ENCODE results near the gene KRTAP10-2.
"Not testable (repeated sequence)": the region's sequence is repeated elsewhere in the genome, so short reads cannot be mapped to it uniquely, and the experiment has no call there.

Gene KRTAP10-2

DNA sequence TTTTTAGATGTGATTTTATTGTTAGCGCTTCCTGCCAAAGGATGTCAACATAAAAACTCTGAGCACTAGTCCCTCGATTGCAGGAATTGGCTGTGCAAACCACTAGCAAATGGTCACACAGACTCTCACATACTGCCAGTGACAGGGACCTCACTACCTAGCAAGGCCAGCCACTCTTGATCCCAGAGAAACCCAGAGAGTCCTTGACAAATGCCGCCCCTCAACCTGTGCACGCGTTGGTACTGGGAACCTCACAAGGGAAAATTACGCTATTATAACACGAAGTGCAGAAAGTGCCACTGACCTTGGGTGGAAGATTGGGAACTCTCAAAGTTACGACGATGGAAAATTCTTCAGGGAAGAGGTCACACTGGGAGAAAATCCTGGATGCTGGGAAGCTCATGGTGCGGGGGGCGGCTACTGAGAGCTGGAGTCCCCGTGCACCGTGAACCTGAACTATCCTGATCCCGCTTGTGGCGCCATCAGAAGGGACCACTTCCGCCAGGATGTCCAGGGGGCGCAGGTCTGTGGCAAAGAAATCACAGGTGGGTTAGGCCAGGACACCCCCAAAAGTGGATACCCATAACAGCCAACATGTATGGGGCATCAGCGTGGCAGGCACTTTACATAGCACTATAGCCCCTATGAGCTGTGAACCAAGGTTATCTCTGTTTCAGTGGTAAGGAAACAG is 16.3 kb upstream of the KRTAP10-2 start:
- no peak for TF ChIP-seq JUND (IDR thresholded peaks at IDR 0.05; ENCODE audit: low read depth)
- no peak for DNase-seq (ENCODE audit: low read depth in 1 of 2, low spot score in 1 of 2)
- in situ Hi-C loops (cut with HindIII; ENCODE audit: low pct_unique_long_range_greater_than_20kb, low sequenced_read_pairs) = no loop called here

DNA sequence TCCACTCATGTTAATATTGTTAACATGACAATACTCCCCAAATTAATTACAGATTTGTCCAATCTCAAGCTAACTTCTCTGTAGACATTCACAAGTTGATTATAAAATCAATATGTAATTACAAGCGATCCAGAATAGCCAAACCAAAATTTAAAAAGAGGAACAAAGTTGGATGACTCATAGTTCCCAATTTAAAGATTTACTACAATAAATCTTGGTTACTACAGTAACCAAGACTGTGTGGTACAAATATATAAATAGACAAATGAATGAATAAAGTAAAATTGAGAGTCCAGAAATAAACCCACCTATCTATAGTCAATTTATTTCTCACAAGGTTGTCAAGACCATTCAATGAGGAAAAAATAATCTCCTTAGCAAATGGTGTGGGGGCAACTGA is 15.1 kb upstream of the KRTAP10-2 start:
- TF ChIP-seq JUND (IDR thresholded peaks at IDR 0.05; ENCODE audit: low read depth) = no peak
- DNase-seq (ENCODE audit: low read depth in 1 of 2, low spot score in 1 of 2) = no peak
- in situ Hi-C loops (cut with HindIII; ENCODE audit: low pct_unique_long_range_greater_than_20kb, low sequenced_read_pairs) = no loop called here

DNA sequence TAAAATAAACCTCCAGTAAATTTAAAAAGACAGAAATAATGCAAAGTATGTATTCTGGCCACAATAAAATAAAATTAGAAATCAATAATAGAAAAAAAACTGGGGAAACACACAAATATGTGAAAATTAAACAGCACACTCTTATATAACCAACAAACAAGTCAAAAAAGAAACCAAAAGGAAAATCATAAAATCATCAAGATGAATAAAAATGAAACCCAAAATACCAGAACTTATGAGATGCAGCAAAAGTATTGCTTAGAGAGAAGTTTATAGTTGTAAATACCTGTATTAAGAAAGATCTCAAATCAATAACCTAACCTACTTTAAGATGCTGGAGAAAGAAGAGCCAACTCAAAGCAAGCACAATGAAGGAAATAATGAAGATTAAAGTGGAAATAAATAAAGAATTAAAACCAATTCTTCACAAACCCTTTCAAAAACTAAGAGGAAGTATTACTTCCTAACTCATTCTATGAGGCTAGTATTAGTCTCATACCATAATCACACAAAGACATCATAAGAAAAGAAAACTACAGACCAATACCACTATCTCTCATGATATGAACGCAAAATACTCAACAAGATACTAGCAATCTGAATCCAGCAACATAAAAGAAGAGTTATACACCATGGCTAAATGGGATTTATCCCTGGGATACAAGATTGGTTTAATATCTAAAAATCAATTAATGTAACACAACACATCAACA is 13.7 kb upstream of the KRTAP10-2 start:
- TF ChIP-seq JUND (IDR thresholded peaks at IDR 0.05; ENCODE audit: low read depth) = no peak
- in situ Hi-C loops (cut with HindIII; ENCODE audit: low pct_unique_long_range_greater_than_20kb, low sequenced_read_pairs) = no loop called here
- DNase-seq (ENCODE audit: low read depth in 1 of 2, low spot score in 1 of 2) = no peak

DNA sequence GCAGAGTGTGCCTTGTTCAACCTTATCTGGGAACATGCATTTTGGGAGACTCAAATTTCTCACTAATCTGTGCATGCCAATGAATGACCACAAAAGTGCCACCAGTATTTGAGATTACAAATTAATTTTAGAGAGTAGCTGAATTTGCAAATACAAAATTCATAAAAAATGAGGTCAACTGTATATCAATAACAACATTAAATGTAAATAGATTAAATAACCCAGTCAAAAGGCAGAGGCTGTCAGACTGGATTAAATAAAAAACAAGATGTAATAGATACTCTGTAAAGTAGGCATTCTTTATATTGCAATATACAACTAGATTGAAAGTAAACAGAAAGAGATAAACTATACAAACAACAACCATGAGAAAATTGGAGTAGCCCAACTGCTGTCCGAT is 12.8 kb upstream of the KRTAP10-2 start:
- no peak for TF ChIP-seq JUND (IDR thresholded peaks at IDR 0.05; ENCODE audit: low read depth)
- DNase-seq (ENCODE audit: low read depth in 1 of 2, low spot score in 1 of 2) = no peak
- in situ Hi-C loops (cut with HindIII; ENCODE audit: low pct_unique_long_range_greater_than_20kb, low sequenced_read_pairs) = no loop called here

DNA sequence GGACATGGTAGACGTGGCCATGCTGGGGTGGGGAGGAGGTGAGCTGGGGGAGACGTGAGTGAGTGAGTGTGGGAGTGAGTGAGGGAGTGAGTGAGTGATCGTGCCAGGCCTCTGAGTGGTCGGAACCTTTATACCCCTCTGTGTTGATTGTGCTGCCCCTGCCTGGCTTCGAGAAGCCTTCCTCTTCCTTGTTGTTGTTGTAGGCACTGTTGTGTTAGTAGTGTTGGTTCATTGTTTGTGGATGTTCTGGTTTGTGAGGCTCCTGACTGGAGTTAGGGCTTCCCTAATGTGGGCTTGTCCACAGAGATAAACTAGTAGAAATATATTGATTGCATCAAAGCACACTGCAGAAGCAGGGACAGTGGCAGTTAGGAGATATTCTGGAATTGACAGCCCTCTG is 7.4 kb upstream of the KRTAP10-2 start, which contains the start of gene KRTAP10-3:
Gene KRTAP10-3 (minus strand): TSS at position 101 of the 400 bp plus-strand sequence. CDS start 80 bp downstream, at position 21.
- in situ Hi-C loops (cut with HindIII; ENCODE audit: low pct_unique_long_range_greater_than_20kb, low sequenced_read_pairs) = no loop called here
- TF ChIP-seq JUND (IDR thresholded peaks at IDR 0.05; ENCODE audit: low read depth) = no peak
- no peak for DNase-seq (ENCODE audit: low read depth in 1 of 2, low spot score in 1 of 2)

DNA sequence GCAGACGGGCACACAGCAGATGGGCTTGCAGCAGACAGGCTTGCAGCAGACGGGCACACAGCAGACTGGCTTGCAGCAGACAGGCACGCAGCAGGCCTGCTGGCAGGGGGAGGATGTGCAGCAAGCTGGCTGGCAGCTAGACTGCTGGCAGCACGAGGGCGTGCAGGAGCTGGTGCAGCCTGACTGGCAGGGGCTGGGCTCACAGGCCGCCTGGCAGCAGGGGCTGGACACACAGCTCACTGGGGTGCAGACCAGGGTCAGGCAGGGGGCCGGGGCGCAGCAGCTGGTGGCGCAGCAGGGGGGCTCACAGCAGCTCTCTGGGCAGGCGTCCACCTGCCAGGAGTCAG is 7.0 kb upstream of the KRTAP10-2 start:
- in situ Hi-C loops (cut with HindIII; ENCODE audit: low pct_unique_long_range_greater_than_20kb, low sequenced_read_pairs) = not testable (repeated sequence)

DNA sequence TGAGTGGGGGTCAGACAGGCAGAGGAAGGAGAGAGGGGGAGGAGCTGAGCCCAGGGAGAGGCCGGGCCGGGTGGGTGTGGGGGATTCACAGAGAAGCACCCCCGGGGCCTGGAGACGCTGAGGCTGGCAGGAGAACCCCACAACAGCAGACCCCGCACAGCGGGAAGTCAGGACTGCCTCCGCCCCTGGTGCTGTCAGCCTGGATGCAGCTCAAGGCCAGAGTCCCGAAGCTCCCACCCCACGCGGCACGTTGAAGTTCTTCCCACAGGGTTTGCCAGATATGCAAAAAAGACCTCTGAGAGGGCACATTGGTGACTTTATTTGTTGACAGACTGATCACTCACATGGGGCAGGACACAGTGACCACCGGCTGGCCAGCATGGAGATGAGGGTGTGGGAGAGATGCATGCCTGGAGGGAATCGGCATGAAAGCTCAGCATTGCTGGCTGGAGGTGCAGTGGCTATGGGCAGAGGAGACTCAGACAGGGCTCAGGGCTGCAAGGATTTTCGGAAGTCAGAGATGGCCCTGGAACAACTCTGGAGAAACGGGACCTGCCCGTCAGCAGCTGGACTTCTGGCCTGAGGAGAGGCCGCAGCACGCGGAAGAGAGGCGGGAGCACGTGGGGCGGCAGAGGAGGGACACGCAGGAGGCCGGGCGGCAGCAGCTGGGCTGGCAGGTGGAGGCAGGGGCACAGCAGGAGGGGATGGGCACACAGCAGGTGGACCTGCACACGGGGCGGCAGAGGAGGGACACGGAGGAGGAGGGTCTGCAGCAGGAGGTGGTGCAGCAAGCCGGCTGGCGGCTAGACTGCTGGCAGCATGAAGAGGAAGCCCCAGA is 6.4 kb upstream of the KRTAP10-2 start:
- TF ChIP-seq JUND (IDR thresholded peaks at IDR 0.05; ENCODE audit: low read depth) = no peak
- in situ Hi-C loops (cut with HindIII; ENCODE audit: low pct_unique_long_range_greater_than_20kb, low sequenced_read_pairs) = no loop called here
- no peak for DNase-seq (ENCODE audit: low read depth in 1 of 2, low spot score in 1 of 2)

More for the DNA sequence above, 7.0 kb upstream of the KRTAP10-2 start:
- not testable (repeated sequence) for DNase-seq (ENCODE audit: low read depth in 1 of 2, low spot score in 1 of 2)

DNA sequence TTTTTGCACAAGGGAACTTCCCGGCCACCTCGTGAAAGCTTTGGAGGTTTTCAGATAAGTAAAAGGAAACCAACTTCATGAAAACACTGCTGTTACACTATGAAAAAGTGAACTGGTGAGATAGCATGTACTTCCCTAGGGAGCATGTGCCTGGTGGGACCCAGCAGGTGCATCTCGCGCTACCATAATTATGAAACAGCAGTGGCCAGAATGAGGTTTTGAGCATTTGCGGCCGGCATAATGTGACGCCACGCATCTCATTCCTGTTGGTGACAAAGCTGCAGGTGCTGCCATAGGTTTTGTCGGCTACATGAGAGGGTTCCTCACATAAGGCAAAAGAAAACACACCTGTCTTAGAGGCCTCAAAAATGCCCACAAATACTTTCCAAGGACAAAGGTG is 5.6 kb upstream of the KRTAP10-2 start:
- TF ChIP-seq JUND (IDR thresholded peaks at IDR 0.05; ENCODE audit: low read depth) = no peak
- in situ Hi-C loops (cut with HindIII; ENCODE audit: low pct_unique_long_range_greater_than_20kb, low sequenced_read_pairs) = no loop called here
- no peak for DNase-seq (ENCODE audit: low read depth in 1 of 2, low spot score in 1 of 2)

DNA sequence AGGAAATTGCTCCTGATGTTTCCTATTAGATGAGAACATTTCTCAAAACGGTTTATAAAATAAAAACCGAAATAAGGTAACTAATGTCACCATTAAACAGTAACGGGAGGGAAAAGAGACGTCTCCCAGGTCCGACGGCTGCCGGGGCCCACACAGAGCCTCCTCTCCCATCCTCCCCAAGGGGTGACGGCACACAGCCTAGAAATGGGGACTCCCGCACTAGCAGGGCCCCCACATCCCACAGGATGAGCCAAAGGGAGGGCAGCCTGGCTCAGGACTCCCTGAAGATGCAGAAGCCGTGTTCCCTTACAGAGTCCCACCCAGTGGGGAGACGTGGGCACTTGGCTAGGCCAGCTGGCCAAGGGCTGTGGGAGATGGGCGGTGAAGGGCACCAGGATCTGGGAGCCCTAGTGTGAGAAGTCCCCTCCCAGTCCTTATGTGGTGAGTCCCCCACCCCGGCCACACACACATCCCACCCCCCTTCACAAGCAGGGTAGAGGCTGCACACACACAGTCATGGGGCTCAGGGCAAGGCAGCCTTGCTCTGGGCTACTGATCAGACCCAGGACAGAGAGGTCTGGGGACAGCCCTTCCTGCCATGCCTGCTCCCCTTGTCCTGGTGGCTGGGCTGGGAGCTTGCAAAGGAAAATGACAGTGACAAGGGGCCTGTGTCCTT is 4.0 kb upstream of the KRTAP10-2 start:
- in situ Hi-C loops (cut with HindIII; ENCODE audit: low pct_unique_long_range_greater_than_20kb, low sequenced_read_pairs) = no loop called here
- no peak for DNase-seq (ENCODE audit: low read depth in 1 of 2, low spot score in 1 of 2)
- TF ChIP-seq JUND (IDR thresholded peaks at IDR 0.05; ENCODE audit: low read depth) = no peak

DNA sequence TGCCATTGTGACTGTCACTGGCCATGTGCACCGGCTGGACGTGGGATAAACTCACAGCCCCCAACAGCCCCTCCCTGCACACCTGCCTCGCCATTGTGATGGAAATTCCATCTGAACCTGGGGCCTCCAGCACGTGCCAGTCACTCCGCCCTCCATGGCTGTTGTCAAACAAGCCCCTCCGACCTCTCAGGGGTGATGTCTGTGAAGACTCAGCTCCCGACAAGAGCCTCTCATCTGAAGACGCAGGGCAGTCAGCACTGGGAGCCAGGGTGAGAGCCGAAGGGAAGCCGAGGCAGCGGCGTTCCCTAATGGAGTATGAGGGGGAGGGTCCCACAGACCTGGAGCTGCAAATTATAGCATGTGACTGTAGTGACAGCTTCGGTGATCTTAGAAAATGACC is 1.4 kb upstream of the KRTAP10-2 start:
- TF ChIP-seq JUND (IDR thresholded peaks at IDR 0.05; ENCODE audit: low read depth) = no peak
- in situ Hi-C loops (cut with HindIII; ENCODE audit: low pct_unique_long_range_greater_than_20kb, low sequenced_read_pairs) = no loop called here
- no peak for DNase-seq (ENCODE audit: low read depth in 1 of 2, low spot score in 1 of 2)

DNA sequence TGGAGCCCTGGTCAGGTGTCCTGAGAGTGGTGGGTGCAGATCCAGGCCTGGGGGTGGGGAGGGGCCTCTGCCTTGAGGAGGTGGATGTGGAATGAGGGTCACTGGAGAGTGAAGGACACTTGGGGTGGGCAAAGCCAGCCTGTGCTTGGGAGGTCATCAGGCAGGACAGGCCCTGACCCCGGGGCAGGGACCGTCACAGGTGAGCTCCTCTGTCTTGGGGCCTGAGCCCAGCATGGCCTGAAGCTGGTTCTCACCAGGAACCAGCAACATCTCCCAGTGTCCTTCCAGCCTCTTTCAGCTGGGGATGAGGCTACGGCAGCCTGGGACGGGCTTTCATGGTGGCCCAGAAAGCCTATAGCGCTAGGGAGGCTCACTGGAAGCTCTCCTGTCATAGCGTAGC is 831 bp upstream of the KRTAP10-2 start:
- TF ChIP-seq JUND (IDR thresholded peaks at IDR 0.05; ENCODE audit: low read depth) = no peak
- no peak for DNase-seq (ENCODE audit: low read depth in 1 of 2, low spot score in 1 of 2)
- in situ Hi-C loops (cut with HindIII; ENCODE audit: low pct_unique_long_range_greater_than_20kb, low sequenced_read_pairs) = no loop called here

DNA sequence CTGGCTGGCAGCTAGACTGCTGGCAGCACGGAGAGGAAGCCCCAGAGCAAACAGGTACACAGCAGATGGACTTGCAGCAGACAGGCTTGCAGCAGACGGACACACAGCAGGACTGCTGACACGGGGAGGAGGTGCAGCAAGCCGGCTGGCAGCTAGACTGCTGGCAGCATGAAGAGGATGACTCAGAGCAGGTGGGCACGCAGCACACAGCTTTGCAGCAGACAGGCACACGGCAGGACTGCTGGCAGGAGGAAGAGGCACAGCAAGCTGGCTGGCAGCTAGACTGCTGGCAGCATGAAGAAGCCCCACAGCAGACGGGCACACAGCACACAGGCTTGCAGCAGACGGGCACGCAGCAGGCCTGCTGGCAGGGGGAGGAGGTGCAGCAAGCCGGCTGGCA is 498 bp downstream of the KRTAP10-2 start:
- DNase-seq (ENCODE audit: low read depth in 1 of 2, low spot score in 1 of 2) = no peak
- in situ Hi-C loops (cut with HindIII; ENCODE audit: low pct_unique_long_range_greater_than_20kb, low sequenced_read_pairs) = no loop called here
- TF ChIP-seq JUND (IDR thresholded peaks at IDR 0.05; ENCODE audit: low read depth) = no peak

DNA sequence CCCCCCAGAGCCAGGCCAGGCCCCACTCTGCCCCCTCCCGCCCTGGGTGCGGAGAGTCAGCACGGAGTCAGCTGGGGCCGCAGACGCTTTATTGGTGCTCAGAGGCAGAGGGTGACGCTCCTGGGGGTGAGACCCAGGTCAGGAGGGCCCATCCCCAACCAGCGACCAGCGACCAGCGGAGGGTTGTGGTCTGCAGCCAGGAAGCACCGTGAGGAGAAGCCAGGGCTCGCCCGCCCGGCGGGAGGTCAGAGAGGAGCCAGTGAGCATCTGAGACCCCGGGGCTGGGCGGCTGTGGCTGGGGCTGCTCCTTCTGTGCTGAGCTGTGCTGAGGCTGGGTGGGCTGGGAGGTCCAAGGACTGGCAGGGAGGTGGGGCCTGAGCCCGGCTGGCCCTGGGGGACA is 1.0 kb downstream of the KRTAP10-2 start:
- in situ Hi-C loops (cut with HindIII; ENCODE audit: low pct_unique_long_range_greater_than_20kb, low sequenced_read_pairs); DNase-seq (ENCODE audit: low read depth in 1 of 2, low spot score in 1 of 2): not testable (repeated sequence)

Data from T47D (cell line).